Measurements from ENCODE around the gene TMEM214.

TMEM214 gene

GRCh38 chr2:27083410-27084296 is 50.9 kb downstream of the TMEM214 start:
- no peak for DNase-seq (ENCODE audit: low read depth in 2 of 2, low spot score in 1 of 2)

GRCh38 chr2:27084297-27085061 is 51.7 kb downstream of the TMEM214 start:
- DNase-seq (ENCODE audit: low read depth in 2 of 2, low spot score in 1 of 2): no peak

GRCh38 chr2:27085062-27085672 is 52.4 kb downstream of the TMEM214 start:
- no peak for DNase-seq (ENCODE audit: low read depth in 2 of 2, low spot score in 1 of 2)

- DNase-seq (ENCODE audit: low read depth in 2 of 2, low spot score in 1 of 2): no peak
These were observed 52.9 kb downstream of the TMEM214 start for GRCh38 chr2:27085673-27086089.

GRCh38 chr2:27086090-27086723 is 53.4 kb downstream of the TMEM214 start:
- peak; percentile 93 to 97 for DNase-seq (ENCODE audit: low read depth in 2 of 2, low spot score in 1 of 2)

- no peak for DNase-seq (ENCODE audit: low read depth in 2 of 2, low spot score in 1 of 2)
These were observed 54.2 kb downstream of the TMEM214 start, which contains the start of gene KHK for GRCh38 chr2:27086724-27087593. Gene KHK (plus strand): TSS chr2:27086772. CDS start chr2:27087260, 488 bp downstream.

- no peak for DNase-seq (ENCODE audit: low read depth in 2 of 2, low spot score in 1 of 2)
These were observed 55.2 kb downstream of the TMEM214 start for GRCh38 chr2:27087823-27088410.

GRCh38 chr2:27088634-27089033 is 55.9 kb downstream of the TMEM214 start:
- no peak for DNase-seq (ENCODE audit: low read depth in 2 of 2, low spot score in 1 of 2)

- no peak for DNase-seq (ENCODE audit: low read depth in 2 of 2, low spot score in 1 of 2)
These were observed 56.6 kb downstream of the TMEM214 start for GRCh38 chr2:27089111-27089954.
